H1 (cell line): ENCODE results near the gene VWA2. TPM values are rescaled to one million over a fixed set of nuclear protein-coding genes. Genes with fewer than 3 reads are reported as not detected.

ENCODE experiments used
- polyA plus RNA-seq, 7 experiments: library from polyadenylated mRNA; depleted of rRNA in 3 of 7; stranded (reverse) in 5 of 7; unstranded in 2 of 7; fragments of >200 nt in 5 of 7; fragments of 200-250 nt in 2 of 7; gene quantifications; 1 replicate in 5 of 7; 2 replicates in 1 of 7; 4 replicates in 1 of 7; pipeline versions ENCODE4 v1.2.1 to v1.2.3, GENCODE V29; 2011 to 2013; ENCODE audit warnings: missing spikeins in 2 of 7, mixed read lengths in 2 of 7
- total RNA-seq: library from RNA; stranded (reverse); fragmentation: NEBNext Ultra II Directional; extraction: Animal tissue kit (Norgen Biotek cat#: 25700); gene quantifications from 2 replicates; pipeline ENCODE4 v1.2.1, GENCODE V29; 2021
- TF ChIP-seq, protein P1 (sequence below): IDR thresholded peaks from 2 replicates; pipeline ENCODE4 v1.6.1; 2011; ENCODE audit warnings: low read length, improper control_type of control experiment

VWA2 gene
- total and polyA plus RNA-seq, 2 of the 8 experiments (the other 6 are each of a cell fraction or from before 2014, with no cell fraction given) = 2.8 to 2.9 TPM

DNA sequence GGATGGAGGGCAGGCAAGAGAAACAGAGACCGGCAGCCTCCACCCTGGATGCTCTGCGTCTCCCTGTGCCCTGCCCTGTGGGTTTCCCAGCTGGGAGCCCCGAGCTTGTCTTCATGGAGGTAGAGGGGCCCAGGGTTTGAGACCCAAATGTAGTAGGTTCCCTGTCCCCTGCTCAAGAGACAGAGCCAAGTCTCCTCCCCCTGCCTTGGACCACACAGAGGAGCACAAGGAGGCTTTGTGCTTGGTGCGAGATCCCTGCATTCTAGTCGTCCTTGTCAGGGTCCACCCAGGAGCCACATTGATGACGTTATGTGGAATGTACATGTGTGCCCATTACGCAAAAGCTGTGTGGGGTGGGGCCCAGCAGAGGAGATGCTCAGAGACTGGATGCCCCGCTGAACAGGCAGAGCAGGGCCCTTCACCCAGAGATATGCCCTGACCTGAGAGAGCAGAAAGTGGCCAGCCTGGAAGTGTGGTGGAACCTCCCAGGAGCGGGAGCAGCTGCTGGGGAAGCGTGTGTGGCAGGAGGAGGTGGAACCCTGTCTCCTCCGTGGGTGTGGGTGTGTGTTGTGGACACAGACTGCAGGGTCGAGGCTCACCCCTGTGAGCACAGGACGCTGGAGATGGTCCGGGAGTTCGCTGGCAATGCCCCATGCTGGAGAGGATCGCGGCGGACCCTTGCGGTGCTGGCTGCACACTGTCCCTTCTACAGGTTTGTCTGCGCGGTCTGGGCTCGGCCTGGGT lies 39.3 kb downstream of the VWA2 start (continued):
- TF ChIP-seq, protein P1, sequence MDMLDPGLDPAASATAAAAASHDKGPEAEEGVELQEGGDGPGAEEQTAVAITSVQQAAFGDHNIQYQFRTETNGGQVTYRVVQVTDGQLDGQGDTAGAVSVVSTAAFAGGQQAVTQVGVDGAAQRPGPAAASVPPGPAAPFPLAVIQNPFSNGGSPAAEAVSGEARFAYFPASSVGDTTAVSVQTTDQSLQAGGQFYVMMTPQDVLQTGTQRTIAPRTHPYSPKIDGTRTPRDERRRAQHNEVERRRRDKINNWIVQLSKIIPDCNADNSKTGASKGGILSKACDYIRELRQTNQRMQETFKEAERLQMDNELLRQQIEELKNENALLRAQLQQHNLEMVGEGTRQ = no peak
